ENCODE results near the gene NUBPL.

GRCh38 chr14:31703056-31703455, 141.9 kb downstream of the NUBPL start:
- no peak for TF ChIP-seq POLR2A (IDR thresholded peaks at IDR 0.05)
- TF ChIP-seq CTCF (IDR thresholded peaks at IDR 0.05): no peak
- no peak for TF ChIP-seq EP300 (IDR thresholded peaks at IDR 0.05)
